Activated CD8-positive, alpha-beta memory T cell treated with anti-CD3 and anti-CD28 coated beads for 36 hours (primary cell): ENCODE data around the gene MAPKAPK2. TPM values are rescaled to one million over a fixed set of nuclear protein-coding genes. Genes with fewer than 3 reads are reported as not detected.

ENCODE experiments used
- CTCF ChIA-PET: fragments of 350-600 bp; sonication (Branson Sonifier 250); formaldehyde crosslinking; loops from one replicate; lab custom pipeline; 2021; ENCODE audit warnings: antibody characterized with exemption; lab: Charles Lee
- POLR2A ChIA-PET: fragments of 350-600 bp; sonication (Branson Sonifier 250); formaldehyde crosslinking; loops from one replicate; lab custom pipeline; 2021; ENCODE audit warnings: antibody characterized with exemption; lab: Charles Lee
- total RNA-seq, 2 experiments: library from RNA; stranded (reverse); gene quantifications; one replicate each; pipeline ENCODE4 v1.2.3, GENCODE V29; 2021

The MAPKAPK2 gene
- total RNA-seq, 2 experiments from 2014 or later, result 86.9 to 87.3 TPM

DNA sequence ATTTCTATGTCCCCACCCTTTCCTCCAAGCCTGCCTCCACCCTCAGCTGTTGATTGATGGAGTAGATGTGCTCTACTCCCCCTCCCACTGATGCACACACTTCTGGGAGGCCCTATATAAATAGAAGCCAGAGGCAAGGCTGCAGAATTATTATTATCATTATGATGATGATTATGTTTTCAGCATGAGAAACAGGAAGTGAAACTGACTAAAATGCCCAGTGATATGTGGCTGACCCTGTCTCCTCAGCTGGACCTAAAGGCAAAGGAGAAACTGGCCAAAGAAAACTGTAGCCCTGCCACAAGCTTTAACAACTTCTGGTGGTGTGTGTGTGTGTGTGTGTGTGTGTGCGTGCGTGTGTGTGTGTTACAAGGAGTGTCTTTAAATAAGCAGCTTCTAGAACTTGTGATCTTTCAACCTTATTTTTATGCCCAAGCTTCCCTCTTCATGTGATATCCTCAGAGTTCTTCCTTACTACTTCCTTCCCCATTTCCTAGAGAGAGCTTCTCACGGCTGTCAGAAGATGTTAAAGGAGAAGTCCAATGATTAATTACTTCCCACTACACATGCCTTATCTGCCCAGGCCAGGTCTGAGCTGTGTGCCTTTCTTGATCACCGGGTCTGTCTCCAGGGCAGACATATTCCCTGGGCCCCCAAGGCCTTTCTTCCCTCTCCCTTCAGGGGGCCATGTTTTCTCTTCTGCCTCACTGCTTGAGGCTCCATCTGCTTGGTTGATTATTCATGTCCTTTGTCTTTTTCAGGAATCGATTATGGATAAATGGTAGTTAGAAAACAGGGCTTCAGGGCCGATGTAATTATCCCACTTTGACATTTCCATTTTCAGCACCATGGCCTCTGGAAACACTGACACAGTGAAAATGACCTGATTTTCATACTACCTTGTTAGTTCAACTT is 11.6 kb upstream of the MAPKAPK2 start:
- ChIA-PET CTCF (interaction anchor here (1.0 to 7.1 kb wide), 3 partner anchors 10 to 309 kb away, joined by 3 to 39 read pairs (median 4); partner anchors contain the start of gene IKBKE), POLR2A (no interaction called here)

DNA sequence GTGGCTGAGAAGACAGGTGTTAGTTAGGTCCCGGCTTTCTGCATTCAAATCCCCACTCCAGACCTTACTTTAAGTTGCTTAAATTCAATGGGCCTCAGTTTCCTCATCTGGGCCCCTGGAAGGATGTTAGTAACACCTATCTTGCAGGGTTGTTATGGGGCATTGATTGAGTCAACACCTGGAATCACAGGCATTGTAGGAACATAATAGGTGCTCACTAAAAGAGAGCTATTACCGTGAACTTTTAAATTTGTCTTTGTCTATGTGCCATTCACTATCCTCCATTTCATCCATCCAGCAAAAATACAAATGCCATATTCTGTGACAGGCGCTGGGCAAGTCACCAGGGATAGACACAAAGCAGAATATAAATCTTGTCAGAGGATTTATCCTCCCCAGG is 10.5 kb upstream of the MAPKAPK2 start:
- ChIA-PET CTCF (interaction anchor here (0.8 to 7.1 kb wide), 4 partner anchors 11 to 308 kb away, joined by 3 to 39 read pairs (median 4); partner anchors contain the start of gene IKBKE), POLR2A (no interaction called here)

GRCh38 chr1:206674745-206675175 is 9.9 kb upstream of the MAPKAPK2 start:
- POLR2A ChIA-PET, result no interaction called here
- CTCF ChIA-PET, result interaction anchor here (0.8 to 7.1 kb wide), 3 partner anchors 12 to 307 kb away, joined by 3 to 39 read pairs (median 4); no protein-coding TSS in a partner anchor

- CTCF ChIA-PET, result interaction anchor here (1.0 to 7.1 kb wide), 2 partner anchors 10 to 13 kb away, joined by 3 to 39 read pairs; no protein-coding TSS in a partner anchor
- POLR2A ChIA-PET, result no interaction called here
Observed at GRCh38 chr1:206676499-206676898, 8.2 kb upstream of the MAPKAPK2 start.

GRCh38 chr1:206678490-206678889 is 6.2 kb upstream of the MAPKAPK2 start:
- CTCF ChIA-PET, result interaction anchor here (1.2 to 1.5 kb wide), 2 partner anchors 14 to 15 kb away, joined by 4 to 7 read pairs; no protein-coding TSS in a partner anchor

GRCh38 chr1:206679738-206680211 is 4.9 kb upstream of the MAPKAPK2 start:
- ChIA-PET POLR2A (interaction anchor here (0.6 kb wide), 1 partner anchor 239 kb away, joined by 3 read pairs; no protein-coding TSS in a partner anchor), CTCF (interaction anchor here (0.6 to 1.5 kb wide), 4 partner anchors 13 to 71 kb away, joined by 3 to 7 read pairs (median 4); no protein-coding TSS in a partner anchor)

More at GRCh38 chr1:206678490-206678889, 6.2 kb upstream of the MAPKAPK2 start:
- POLR2A ChIA-PET, result no interaction called here

GRCh38 chr1:206680279-206680678 is 4.4 kb upstream of the MAPKAPK2 start:
- ChIA-PET POLR2A (interaction anchor here (0.6 kb wide), 1 partner anchor 239 kb away, joined by 3 read pairs; no protein-coding TSS in a partner anchor), CTCF (interaction anchor here (1.3 to 1.5 kb wide), 2 partner anchors 16 to 71 kb away, joined by 4 to 7 read pairs; no protein-coding TSS in a partner anchor)

DNA sequence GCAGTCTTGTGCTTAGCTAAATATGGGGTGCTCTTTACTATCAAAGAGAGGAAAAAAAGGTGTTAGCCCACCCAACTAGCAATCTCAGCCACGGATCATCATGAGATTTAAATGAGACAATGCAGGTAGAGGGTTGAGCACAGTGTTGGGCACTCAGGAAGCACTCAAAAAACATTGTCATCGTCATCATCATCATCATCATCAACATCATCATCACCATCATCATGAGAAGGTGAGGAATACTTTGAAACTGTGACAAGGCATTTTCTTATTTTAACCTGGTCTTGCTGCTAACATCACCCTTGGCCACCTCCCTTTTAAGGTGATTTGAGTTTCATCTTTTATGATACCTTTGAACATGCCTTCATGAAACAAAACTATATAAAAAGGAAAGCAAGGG is 3.3 kb upstream of the MAPKAPK2 start:
- POLR2A ChIA-PET, result no interaction called here
- CTCF ChIA-PET, result no interaction called here

DNA sequence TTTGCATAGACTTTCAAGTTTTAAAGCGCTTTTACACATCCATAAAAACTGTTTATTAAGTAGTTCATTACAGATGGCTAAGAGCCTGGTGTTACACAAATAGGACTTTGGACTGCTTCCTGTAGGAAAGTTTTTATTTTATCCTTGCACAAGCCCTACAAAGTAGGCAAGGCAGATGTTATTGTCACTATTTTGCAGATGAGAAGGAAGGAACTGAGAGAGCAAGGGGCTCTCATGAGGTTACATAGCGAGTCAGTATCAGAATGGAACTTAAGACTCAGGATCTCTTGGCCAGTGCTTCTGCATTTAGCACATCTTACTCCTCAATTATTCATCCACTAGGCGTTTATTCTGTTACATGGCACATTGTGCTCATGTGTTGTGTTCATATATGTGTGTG is 2.6 kb upstream of the MAPKAPK2 start:
- POLR2A ChIA-PET, result no interaction called here
- CTCF ChIA-PET, result interaction anchor here (1.6 to 1.8 kb wide), 2 partner anchors 9 to 17 kb away, joined by 3 to 8 read pairs; no protein-coding TSS in a partner anchor

- ChIA-PET CTCF (interaction anchor here (1.6 to 2.3 kb wide), 3 partner anchors 8 to 71 kb away, joined by 3 to 8 read pairs (median 8); partner anchors contain the start of gene EIF2D), POLR2A (no interaction called here)
Observed at GRCh38 chr1:206683313-206683712, 1.4 kb upstream of the MAPKAPK2 start.

DNA sequence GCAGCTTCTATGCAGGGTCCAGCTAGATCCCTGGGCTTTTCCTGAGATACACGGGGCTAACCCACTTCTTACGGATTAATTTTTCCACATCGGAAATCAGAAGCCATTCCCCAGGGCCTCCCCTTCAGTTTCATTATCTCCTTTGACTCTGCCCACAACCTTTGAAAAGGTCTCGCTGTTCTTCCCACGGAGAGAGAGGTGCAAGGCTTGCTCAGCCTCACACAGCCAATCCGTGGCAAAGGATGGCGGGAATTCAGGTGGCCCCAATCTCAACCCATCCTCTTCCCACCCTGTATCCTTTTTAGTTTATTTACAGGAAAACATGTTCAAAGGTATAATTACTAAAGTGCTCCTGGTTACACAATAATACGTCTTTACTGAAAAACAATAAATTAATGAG is 702 bp upstream of the MAPKAPK2 start:
- ChIA-PET CTCF (interaction anchor here (1.1 to 2.3 kb wide), 4 partner anchors 19 to 82 kb away, joined by 3 to 8 read pairs (median 6); partner anchors contain the start of gene EIF2D), POLR2A (interaction anchor here (0.5 to 0.6 kb wide), 2 partner anchors 29 to 213 kb away, joined by 4 to 6 read pairs; no protein-coding TSS in a partner anchor)

- CTCF ChIA-PET, result no interaction called here
Observed at GRCh38 chr1:206685334-206685768, 646 bp downstream of the MAPKAPK2 start.

DNA sequence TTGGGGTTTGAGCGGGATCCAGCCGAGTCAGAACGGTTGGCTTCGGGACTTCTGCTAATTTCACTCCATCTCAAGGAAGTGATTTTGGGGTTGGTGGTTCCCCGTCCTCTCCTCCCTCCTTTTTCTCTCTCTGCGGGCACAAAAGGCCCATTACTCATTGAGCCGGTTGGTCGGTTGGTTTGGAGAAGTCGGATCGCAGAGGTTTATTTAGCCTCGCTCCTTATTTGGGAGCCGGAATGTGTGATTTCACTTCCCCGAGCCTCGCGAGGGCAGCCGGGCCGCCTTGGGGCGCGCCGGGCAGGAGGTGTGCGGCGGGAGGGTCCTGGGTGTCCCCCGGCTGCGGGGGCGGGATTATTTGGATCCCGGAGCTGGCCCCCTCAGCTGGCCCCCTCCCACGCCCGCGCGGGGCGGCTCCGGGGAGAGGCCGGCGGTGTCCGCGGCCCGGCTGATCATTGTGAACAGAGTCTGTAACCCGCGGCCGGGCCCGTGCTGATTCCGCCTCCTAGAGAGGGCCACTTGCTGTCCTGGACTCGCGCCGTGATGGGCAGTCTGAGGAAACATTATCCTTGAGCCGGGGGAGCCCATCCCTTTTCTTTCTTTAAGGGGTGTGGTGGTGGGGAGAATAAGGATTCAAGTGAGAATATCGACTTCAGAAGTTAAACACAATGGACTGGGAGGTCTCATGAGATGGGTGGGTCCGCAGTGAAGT is 1.2 kb downstream of the MAPKAPK2 start:
- CTCF ChIA-PET, result interaction anchor here (0.9 kb wide), 1 partner anchor 10 kb away, joined by 3 read pairs; no protein-coding TSS in a partner anchor
- POLR2A ChIA-PET, result interaction anchor here (0.6 to 1.0 kb wide), 2 partner anchors 216 to 603 kb away, joined by 3 read pairs; no protein-coding TSS in a partner anchor

More at GRCh38 chr1:206685334-206685768, 646 bp downstream of the MAPKAPK2 start:
- POLR2A ChIA-PET, result interaction anchor here (1.0 kb wide), 1 partner anchor 216 kb away, joined by 3 read pairs; no protein-coding TSS in a partner anchor

GRCh38 chr1:206686478-206687249 is 2.0 kb downstream of the MAPKAPK2 start:
- ChIA-PET POLR2A (interaction anchor here (0.6 kb wide), 2 partner anchors 116 to 603 kb away, joined by 3 to 4 read pairs; no protein-coding TSS in a partner anchor), CTCF (interaction anchor here (0.9 kb wide), 1 partner anchor 11 kb away, joined by 3 read pairs; no protein-coding TSS in a partner anchor)

DNA sequence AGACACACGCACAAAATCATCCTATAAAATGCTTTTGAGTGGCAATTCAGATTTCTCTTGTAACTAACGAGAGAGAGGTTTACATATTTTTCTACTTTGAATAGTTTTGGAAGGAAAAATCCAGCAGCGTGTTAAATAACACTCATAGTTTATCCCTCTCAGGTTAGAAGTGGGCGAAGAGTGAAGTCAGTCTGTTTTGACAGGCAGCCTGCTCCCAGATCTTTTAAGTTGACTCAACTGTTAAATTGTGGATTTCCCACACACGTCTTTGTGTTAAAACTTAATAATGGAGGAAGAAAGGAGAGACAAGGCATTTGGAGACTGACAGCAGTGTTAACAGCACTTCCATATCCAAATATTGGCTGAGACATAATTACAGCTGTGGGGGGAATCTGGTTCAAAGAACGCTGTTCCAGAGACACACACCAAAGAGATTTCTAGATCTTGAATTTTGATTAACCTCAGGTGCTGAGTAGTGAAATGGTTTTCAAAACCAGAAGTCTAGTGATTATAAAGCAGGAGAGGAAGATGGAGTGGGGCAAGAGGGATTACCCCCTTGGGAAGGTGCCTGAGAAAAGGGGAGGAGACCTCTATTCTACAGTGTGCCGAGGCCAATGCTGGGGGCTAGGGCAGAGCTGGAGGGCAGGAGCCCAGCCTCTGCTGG is 2.7 kb downstream of the MAPKAPK2 start:
- CTCF ChIA-PET, result interaction anchor here (1.0 to 1.8 kb wide), 3 partner anchors 40 to 122 kb away, joined by 3 to 4 read pairs (median 3); partner anchors contain the start of gene EIF2D
- POLR2A ChIA-PET, result interaction anchor here (0.5 to 1.2 kb wide), 3 partner anchors 29 to 115 kb away, joined by 3 to 4 read pairs (median 4); no protein-coding TSS in a partner anchor

- CTCF ChIA-PET, result interaction anchor here (1.0 to 2.6 kb wide), 4 partner anchors 24 to 121 kb away, joined by 3 to 11 read pairs (median 4); partner anchors contain the start of gene EIF2D
- POLR2A ChIA-PET, result interaction anchor here (0.5 to 1.2 kb wide), 2 partner anchors 28 to 29 kb away, joined by 3 to 4 read pairs; no protein-coding TSS in a partner anchor
Observed at GRCh38 chr1:206687915-206688442, 3.3 kb downstream of the MAPKAPK2 start.
